Measurements from ENCODE around the gene ZFPL1.

Gene ZFPL1

DNA sequence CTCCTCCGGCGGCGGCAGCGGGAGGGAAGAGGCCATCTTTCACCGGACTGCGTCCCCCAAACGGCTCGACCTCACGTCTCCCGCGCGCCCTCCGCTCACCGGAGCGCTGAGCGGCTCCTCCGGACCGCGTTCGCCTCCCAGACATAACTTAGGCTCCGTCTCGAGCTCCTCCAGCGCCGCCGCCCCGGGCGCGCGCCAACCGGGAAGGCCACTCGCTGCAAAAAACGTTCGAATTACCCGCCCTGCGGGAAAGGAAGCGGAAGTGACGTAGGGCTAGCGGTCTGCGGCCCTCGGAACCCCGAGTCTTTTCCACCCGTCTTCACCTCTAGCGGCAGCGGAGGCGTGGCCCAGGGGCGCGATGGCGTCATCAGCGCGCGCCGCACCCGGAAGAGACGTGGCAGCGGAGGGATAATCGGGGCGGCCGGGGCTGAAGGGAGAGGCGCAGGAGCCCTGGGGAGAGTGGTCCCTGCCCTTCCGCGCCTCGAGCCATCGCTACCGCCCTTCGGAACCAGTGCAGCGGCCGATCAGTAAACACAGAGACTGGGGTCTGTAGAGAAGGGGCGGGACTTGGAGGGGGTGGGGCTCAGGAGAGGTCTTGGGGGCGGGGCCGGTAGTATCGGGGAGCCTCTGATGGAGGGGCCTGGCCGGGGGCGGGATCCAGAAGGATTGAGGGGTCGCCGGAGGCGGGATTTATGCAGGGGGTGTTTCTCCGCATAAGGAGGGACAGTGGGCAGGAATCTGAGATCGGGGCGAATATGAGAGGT, at the start of gene ZFPL1, which contains the start of gene CDCA5:
Gene ZFPL1, plus strand, starts transcription at position 389 of the 764 bp plus-strand sequence. CDS start 477 bp downstream, outside the sequence.
Gene CDCA5, minus strand, starts transcription at position 207 of the 764 bp plus-strand sequence. Its CDS starts 62 bp downstream, at position 145.
- peaks cover 8% of the 10 kb centered on the region; the same call in 1 of the 2 replicates for H3K36me3 ChIP-seq (ENCODE audit: insufficient read depth, low read length)
- peak within 1 kb of the TSS; percentile 92 for H2AFZ ChIP-seq (ENCODE audit: low read length, unreplicated experiment)
- peak within 1 kb of the TSS; percentile 97 for H3K4me3 ChIP-seq (ENCODE audit: low read depth, low read length)
- H3K27ac ChIP-seq (ENCODE audit: low read depth, low read length), result peak within 1 kb of the TSS; percentile 87
- H3K27me3 ChIP-seq (ENCODE audit: insufficient read depth, low read length), result no peaks in the 10 kb centered on the region
- peaks cover 21% of the 10 kb centered on the region for H3K4me1 ChIP-seq (ENCODE audit: control insufficient read depth, insufficient read depth, low read length, unreplicated experiment)
- H3K79me2 ChIP-seq (ENCODE audit: control insufficient read depth, insufficient read depth, low read length, unreplicated experiment), result peaks cover 58% of the 10 kb centered on the region

GRCh38 chr11:65034423-65034822, 49.6 kb upstream of the ZFPL1 start:
- H3K79me2 ChIP-seq (ENCODE audit: control insufficient read depth, insufficient read depth, low read length, unreplicated experiment), result no peaks in the 10 kb centered on the region
- no peak overlapping the region for H3K27ac ChIP-seq (ENCODE audit: low read depth, low read length)
- no peaks in the 10 kb centered on the region for H3K36me3 ChIP-seq (ENCODE audit: insufficient read depth, low read length)
- no peaks in the 10 kb centered on the region for H3K27me3 ChIP-seq (ENCODE audit: insufficient read depth, low read length)
- no peaks in the 10 kb centered on the region for H3K4me1 ChIP-seq (ENCODE audit: control insufficient read depth, insufficient read depth, low read length, unreplicated experiment)
- no peak overlapping the region for H2AFZ ChIP-seq (ENCODE audit: low read length, unreplicated experiment)
- H3K4me3 ChIP-seq (ENCODE audit: low read depth, low read length), result no peak overlapping the region

DNA sequence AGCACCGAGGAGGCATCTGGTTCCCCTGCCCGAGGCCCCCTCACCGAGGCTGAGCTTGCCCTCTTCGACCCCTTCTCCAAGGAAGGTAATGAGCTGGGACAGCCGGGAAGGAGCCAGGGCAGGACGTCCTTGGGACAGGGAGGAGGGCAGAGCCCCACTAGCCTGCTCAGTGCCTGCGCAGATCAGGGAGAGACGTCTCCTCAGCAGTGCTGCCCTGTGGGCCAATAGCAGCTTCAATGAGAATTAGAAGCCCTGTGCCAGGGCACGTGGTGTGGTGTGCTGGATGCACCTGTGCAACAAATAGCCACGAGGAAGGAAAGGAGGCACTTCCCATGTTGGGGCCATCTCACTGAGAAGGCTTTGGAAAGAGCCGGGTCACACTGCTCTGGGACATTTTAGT, 48.4 kb upstream of the ZFPL1 start:
- Histone ChIP-seq H2AFZ (ENCODE audit: low read length, unreplicated experiment) (no peak overlapping the region), H3K27me3 (ENCODE audit: insufficient read depth, low read length) (no peaks in the 10 kb centered on the region), H3K4me3 (ENCODE audit: low read depth, low read length) (no peak overlapping the region), H3K27ac (ENCODE audit: low read depth, low read length) (no peak overlapping the region), H3K36me3 (ENCODE audit: insufficient read depth, low read length) (no peaks in the 10 kb centered on the region), H3K79me2 (ENCODE audit: control insufficient read depth, insufficient read depth, low read length, unreplicated experiment) (no peaks in the 10 kb centered on the region), H3K4me1 (ENCODE audit: control insufficient read depth, insufficient read depth, low read length, unreplicated experiment) (no peaks in the 10 kb centered on the region)

DNA sequence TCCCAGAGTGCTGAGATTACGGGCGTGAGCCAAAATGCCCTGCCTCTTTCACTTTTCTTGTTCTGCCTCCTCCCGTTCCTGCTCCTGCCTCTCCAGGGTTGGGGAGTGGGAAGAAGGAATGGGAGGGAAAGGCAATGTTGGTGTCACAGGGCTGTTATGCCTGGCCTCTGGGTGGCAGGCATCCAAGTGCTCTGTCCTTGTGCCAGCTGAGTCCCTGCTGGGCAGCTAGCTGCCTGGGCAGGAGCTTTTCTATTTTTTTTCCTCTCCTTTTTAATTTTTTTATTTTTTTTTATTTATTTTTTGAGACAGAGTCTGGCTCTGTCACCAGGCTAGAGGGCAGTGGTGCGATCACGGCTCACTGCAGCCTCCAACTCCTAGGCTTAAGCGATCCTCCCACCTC, 47.1 kb upstream of the ZFPL1 start:
- no peak overlapping the region for H2AFZ ChIP-seq (ENCODE audit: low read length, unreplicated experiment)
- H3K4me3 ChIP-seq (ENCODE audit: low read depth, low read length), result no peak overlapping the region
- H3K27ac ChIP-seq (ENCODE audit: low read depth, low read length), result no peak overlapping the region
- no peaks in the 10 kb centered on the region for H3K36me3 ChIP-seq (ENCODE audit: insufficient read depth, low read length)
- H3K79me2 ChIP-seq (ENCODE audit: control insufficient read depth, insufficient read depth, low read length, unreplicated experiment), result peaks cover 3% of the 10 kb centered on the region
- H3K4me1 ChIP-seq (ENCODE audit: control insufficient read depth, insufficient read depth, low read length, unreplicated experiment), result no peaks in the 10 kb centered on the region
- no peaks in the 10 kb centered on the region for H3K27me3 ChIP-seq (ENCODE audit: insufficient read depth, low read length)

DNA sequence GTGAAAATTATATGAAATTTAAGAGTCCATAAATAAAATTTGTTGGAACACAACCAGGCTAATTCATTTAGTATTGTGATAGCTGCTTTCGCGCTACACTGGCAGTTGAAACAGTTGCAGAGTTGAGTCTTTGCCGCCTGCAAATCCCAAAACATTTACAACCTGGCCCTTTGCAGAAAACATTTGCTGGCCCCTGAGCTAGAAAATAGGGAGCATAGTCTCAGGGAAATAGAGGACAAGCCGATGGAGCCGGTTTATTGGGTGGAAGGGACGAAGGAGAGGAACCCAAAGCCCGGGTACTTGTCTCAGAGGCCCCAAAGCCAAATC, 43.5 kb upstream of the ZFPL1 start:
- Histone ChIP-seq H3K36me3 (ENCODE audit: insufficient read depth, low read length) (0 out of 2 replicates have a peak, but pooled peaks cover 5% of the 10 kb centered on the region), H3K4me3 (ENCODE audit: low read depth, low read length) (peak overlapping the region; percentile 100), H3K4me1 (ENCODE audit: control insufficient read depth, insufficient read depth, low read length, unreplicated experiment) (peaks cover 7% of the 10 kb centered on the region), H3K27ac (ENCODE audit: low read depth, low read length) (peak overlapping the region; percentile 66), H3K27me3 (ENCODE audit: insufficient read depth, low read length) (no peaks in the 10 kb centered on the region), H2AFZ (ENCODE audit: low read length, unreplicated experiment) (peak overlapping the region; percentile 38), H3K79me2 (ENCODE audit: control insufficient read depth, insufficient read depth, low read length, unreplicated experiment) (peaks cover 13% of the 10 kb centered on the region)

DNA sequence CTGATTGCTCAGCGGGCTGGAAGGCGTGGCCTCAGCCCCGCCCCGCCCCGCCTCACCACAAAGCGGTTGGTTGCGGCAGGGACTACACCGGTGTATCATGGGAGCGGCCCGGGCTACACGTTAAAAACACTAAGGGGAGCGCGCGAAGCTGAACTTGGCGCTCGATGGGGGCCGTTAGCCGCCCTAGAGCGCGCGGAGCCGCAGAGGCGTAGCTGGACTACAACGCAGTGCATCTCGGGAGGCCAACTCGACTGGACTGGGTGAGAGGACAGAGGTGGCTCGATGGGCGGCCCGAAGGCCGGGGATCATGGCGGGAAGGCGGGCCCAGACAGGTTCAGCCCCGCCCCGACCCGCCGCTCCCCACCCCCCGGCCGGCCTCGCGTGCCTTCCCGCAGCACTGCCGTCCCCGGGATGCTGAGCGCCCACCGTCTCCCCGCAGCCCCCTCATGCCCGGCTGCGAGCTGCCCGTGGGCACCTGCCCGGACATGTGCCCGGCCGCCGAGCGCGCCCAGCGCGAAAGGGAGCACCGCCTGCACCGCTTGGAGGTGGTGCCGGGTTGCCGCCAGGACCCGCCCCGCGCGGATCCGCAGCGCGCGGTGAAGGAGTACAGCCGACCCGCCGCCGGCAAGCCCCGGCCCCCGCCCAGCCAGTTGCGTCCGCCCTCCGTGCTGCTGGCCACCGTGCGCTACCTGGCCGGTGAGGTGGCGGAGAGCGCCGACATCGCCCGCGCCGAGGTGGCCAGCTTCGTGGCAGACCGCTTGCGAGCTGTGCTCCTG, 43.0 kb upstream of the ZFPL1 start, which contains the start of gene SAC3D1:
Gene SAC3D1, plus strand, starts transcription at position 364 of the 776 bp plus-strand sequence. Its CDS starts 83 bp downstream, at position 447.
- no peaks in the 10 kb centered on the region for H3K27me3 ChIP-seq (ENCODE audit: insufficient read depth, low read length)
- H3K27ac ChIP-seq (ENCODE audit: low read depth, low read length), result peak within 1 kb of the TSS; percentile 66
- H3K4me3 ChIP-seq (ENCODE audit: low read depth, low read length), result peak within 1 kb of the TSS; percentile 100
- peaks cover 13% of the 10 kb centered on the region for H3K79me2 ChIP-seq (ENCODE audit: control insufficient read depth, insufficient read depth, low read length, unreplicated experiment)
- H3K36me3 ChIP-seq (ENCODE audit: insufficient read depth, low read length), result 0 out of 2 replicates have a peak, but pooled peaks cover 5% of the 10 kb centered on the region
- peak within 1 kb of the TSS; percentile 75 for H2AFZ ChIP-seq (ENCODE audit: low read length, unreplicated experiment)
- H3K4me1 ChIP-seq (ENCODE audit: control insufficient read depth, insufficient read depth, low read length, unreplicated experiment), result peaks cover 7% of the 10 kb centered on the region

DNA sequence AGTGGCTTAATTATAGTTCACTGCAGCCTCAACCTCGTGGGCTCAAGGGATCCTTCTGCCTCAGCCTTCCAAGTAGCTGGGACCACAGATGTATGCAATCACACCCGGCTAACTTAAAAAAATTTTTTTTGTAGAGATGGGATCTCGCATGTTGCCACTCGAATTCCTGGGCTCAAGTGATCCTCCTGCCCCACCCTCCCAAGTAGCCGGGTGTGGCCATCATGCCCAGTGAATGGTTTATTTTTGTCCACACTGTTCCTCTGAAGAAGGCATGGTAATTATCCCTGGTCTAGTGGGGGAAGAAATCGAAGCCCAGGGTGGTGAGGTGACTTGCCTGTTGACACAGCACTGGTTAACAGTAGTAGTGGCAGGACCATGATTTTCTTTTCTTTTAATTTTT, 41.1 kb upstream of the ZFPL1 start:
- Histone ChIP-seq H3K36me3 (ENCODE audit: insufficient read depth, low read length) (0 out of 2 replicates have a peak, but pooled peaks cover 5% of the 10 kb centered on the region), H3K79me2 (ENCODE audit: control insufficient read depth, insufficient read depth, low read length, unreplicated experiment) (peaks cover 13% of the 10 kb centered on the region), H3K4me3 (ENCODE audit: low read depth, low read length) (peak overlapping the region; percentile 100; the same call in 1 of the 2 replicates), H3K27me3 (ENCODE audit: insufficient read depth, low read length) (no peaks in the 10 kb centered on the region), H2AFZ (ENCODE audit: low read length, unreplicated experiment) (no peak overlapping the region), H3K4me1 (ENCODE audit: control insufficient read depth, insufficient read depth, low read length, unreplicated experiment) (peaks cover 7% of the 10 kb centered on the region), H3K27ac (ENCODE audit: low read depth, low read length) (no peak overlapping the region)

DNA sequence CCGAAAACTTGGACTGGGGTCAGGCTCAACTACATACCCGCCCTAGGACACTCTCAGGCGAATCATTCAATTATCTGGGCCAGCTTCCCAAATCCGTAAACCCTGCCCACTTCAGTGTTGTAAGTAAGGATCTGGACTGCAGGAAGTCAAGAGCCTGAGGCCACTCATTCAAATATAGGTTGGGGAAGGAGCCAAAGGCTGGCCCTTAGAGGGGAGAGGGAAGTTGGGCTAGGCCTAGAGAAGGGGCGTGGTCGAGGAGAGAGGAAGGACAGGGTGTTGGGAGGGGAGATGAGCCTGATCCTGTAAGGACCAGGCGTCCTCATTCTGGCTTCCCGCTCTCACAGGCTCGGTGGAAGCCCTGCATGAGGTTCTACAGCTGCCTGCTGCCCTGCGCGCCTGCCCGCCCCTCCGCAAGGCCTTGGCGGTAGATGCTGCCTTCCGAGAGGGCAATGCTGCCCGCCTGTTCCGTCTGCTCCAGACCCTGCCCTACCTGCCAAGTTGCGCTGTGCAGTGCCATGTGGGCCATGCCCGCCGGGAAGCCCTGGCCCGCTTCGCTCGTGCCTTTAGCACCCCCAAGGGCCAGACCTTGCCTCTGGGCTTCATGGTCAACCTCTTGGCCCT, 40.0 kb upstream of the ZFPL1 start:
- Histone ChIP-seq H3K79me2 (ENCODE audit: control insufficient read depth, insufficient read depth, low read length, unreplicated experiment) (peaks cover 13% of the 10 kb centered on the region), H2AFZ (ENCODE audit: low read length, unreplicated experiment) (no peak overlapping the region), H3K4me1 (ENCODE audit: control insufficient read depth, insufficient read depth, low read length, unreplicated experiment) (peaks cover 7% of the 10 kb centered on the region)

GRCh38 chr11:65045061-65045460, 39.0 kb upstream of the ZFPL1 start:
- Histone ChIP-seq H3K79me2 (ENCODE audit: control insufficient read depth, insufficient read depth, low read length, unreplicated experiment) (peaks cover 13% of the 10 kb centered on the region), H3K4me3 (ENCODE audit: low read depth, low read length) (no peak overlapping the region), H3K36me3 (ENCODE audit: insufficient read depth, low read length) (0 out of 2 replicates have a peak, but pooled peaks cover 5% of the 10 kb centered on the region), H3K4me1 (ENCODE audit: control insufficient read depth, insufficient read depth, low read length, unreplicated experiment) (peaks cover 7% of the 10 kb centered on the region), H2AFZ (ENCODE audit: low read length, unreplicated experiment) (no peak overlapping the region), H3K27me3 (ENCODE audit: insufficient read depth, low read length) (no peaks in the 10 kb centered on the region), H3K27ac (ENCODE audit: low read depth, low read length) (no peak overlapping the region)

More for the DNA sequence above, 40.0 kb upstream of the ZFPL1 start:
- 0 out of 2 replicates have a peak, but pooled peaks cover 5% of the 10 kb centered on the region for H3K36me3 ChIP-seq (ENCODE audit: insufficient read depth, low read length)
- H3K27ac ChIP-seq (ENCODE audit: low read depth, low read length), result no peak overlapping the region
- H3K4me3 ChIP-seq (ENCODE audit: low read depth, low read length), result no peak overlapping the region
- no peaks in the 10 kb centered on the region for H3K27me3 ChIP-seq (ENCODE audit: insufficient read depth, low read length)

DNA sequence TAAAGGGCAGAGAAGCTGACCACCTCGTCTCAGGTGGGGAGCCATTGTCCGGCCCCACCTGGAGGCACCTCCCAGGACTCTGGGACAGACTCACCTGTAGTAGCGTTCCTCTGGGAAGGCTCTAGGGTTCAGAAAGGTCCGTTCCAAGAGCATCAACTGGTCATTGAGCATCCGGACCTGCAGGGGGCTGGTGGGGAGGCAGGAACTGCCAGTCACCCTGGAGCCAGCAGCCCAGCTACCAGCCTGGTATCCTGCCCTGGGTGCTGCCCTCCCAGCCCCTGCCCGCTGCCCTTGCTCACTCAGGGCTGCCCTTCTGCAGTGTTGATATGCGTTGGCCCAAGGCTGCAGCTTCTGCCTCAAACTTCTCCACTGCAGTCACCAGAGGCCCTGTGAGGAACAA, 38.3 kb upstream of the ZFPL1 start:
- Histone ChIP-seq H2AFZ (ENCODE audit: low read length, unreplicated experiment) (no peak overlapping the region), H3K79me2 (ENCODE audit: control insufficient read depth, insufficient read depth, low read length, unreplicated experiment) (peaks cover 13% of the 10 kb centered on the region), H3K27ac (ENCODE audit: low read depth, low read length) (no peak overlapping the region), H3K27me3 (ENCODE audit: insufficient read depth, low read length) (no peaks in the 10 kb centered on the region), H3K36me3 (ENCODE audit: insufficient read depth, low read length) (0 out of 2 replicates have a peak, but pooled peaks cover 5% of the 10 kb centered on the region), H3K4me1 (ENCODE audit: control insufficient read depth, insufficient read depth, low read length, unreplicated experiment) (peaks cover 7% of the 10 kb centered on the region), H3K4me3 (ENCODE audit: low read depth, low read length) (no peak overlapping the region)
